SH-SY5Y (cell line): Measurements from ENCODE around the gene SV2B.

Source experiments
- GATA2 ChIP-seq: IDR thresholded peaks from 2 replicates; pipeline ENCODE4 v1.6.1; 2011; ENCODE audit warnings: mild to moderate bottlenecking, low read depth, low read length
- GATA3 ChIP-seq: IDR thresholded peaks from 2 replicates; pipeline ENCODE4 v1.6.1; 2011; ENCODE audit warnings: low read depth, mild to moderate bottlenecking, low read length, moderate library complexity

DNA sequence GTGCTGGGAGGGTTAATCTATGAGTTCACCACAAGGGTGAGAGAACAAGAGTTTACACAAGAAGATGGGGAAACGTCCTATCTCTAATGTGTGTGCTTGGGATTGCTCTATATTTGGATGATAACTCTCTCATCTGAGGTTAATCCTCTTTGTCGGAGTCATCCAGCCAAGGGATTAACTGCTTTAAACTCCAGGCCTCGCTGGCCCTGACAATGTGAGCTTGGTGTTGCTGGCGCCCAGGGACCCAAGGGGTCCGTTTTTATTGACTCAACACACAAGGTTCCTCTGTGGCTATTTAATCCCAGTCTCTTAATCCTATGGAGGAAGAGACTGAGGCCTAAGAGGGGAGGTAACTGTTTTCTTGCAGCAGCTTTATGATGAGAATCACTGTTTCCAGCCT lies 14.2 kb downstream of the SV2B start:
- TF ChIP-seq GATA2 (no peak), GATA3 (no peak)
